ENCODE data around the gene BPGM. TPM values are rescaled to one million over a fixed set of nuclear protein-coding genes. Genes with fewer than 3 reads are reported as not detected.

Gene BPGM
- total RNA-seq, 1 experiment from 2014 or later: 10.0 TPM

- H3K36me3 ChIP-seq (ENCODE audit: control insufficient read depth in 1 of 2, insufficient read depth in 2 of 2, low read length in 2 of 2): no peaks in the 10 kb centered on the region
- no TSS peak for BruUV-seq (replicated peaks)
- POLR2A ChIA-PET: interaction anchor here (0.9 to 2.1 kb wide), 6 partner anchors 8 to 17 kb away, joined by 3 to 7 read pairs (median 4); no protein-coding TSS in a partner anchor
- H3K27me3 ChIP-seq (ENCODE audit: insufficient read depth, low read length): no peaks in the 10 kb centered on the region
- no peaks in the 10 kb centered on the region for H3K9me2 ChIP-seq (ENCODE audit: insufficient read depth)
- peak overlapping the region; percentile 91 for H3K4me2 ChIP-seq (ENCODE audit: low read length)
- H3K9me3 ChIP-seq (ENCODE audit: control insufficient read depth in 1 of 2, insufficient read depth in 1 of 2, low read depth in 1 of 2, low read length in 2 of 2): no peaks in the 10 kb centered on the region
- no peaks in the 10 kb centered on the region for H4K20me1 ChIP-seq (ENCODE audit: insufficient read depth)
- peaks cover 3 to 12% of the 10 kb centered on the region in 2 experiments; a peak in 2 of 4 replicates for H3K4me1 ChIP-seq (ENCODE audit: control insufficient read depth in 1 of 2, insufficient read depth in 2 of 2, low read length in 2 of 2)
- DNase-seq (ENCODE audit: low read depth, low spot score): no peak
- H2AFZ ChIP-seq (ENCODE audit: low read depth, low read length, poor library complexity, severe bottlenecking): no peak overlapping the region
- no peak for ATAC-seq
- H3K79me2 ChIP-seq (ENCODE audit: insufficient read depth, low read length): peaks cover 10% of the 10 kb centered on the region; the same call in 1 of the 2 replicates
- peak overlapping the region; percentile 73 for H3K9ac ChIP-seq (ENCODE audit: low read length)
- H3K4me3 ChIP-seq (replicated peaks in 1 of 2; ENCODE audit: low read depth in 1 of 2, low read length in 2 of 2): peak overlapping the region; percentile 63 to 87
- RAD21 ChIA-PET (ENCODE audit: low non-redundant PET in 1 of 2, low total read pairs in 2 of 2, uncharacterized antibody in 2 of 2, unreplicated experiment in 2 of 2): no interaction called here
- CTCF ChIA-PET: interaction anchor here (1.2 to 3.2 kb wide), 2 partner anchors 10 to 13 kb away, joined by 4 to 17 read pairs; no protein-coding TSS in a partner anchor
- TF ChIP-seq ATF3 (IDR thresholded peaks at IDR 0.05): no peak
- TF ChIP-seq POLR2A (IDR thresholded peaks at IDR 0.05; ENCODE audit: borderline replicate concordance, extremely low read depth, insufficient read depth, insufficient read length): no peak
- TF ChIP-seq EZH2 (IDR thresholded peaks at IDR 0.05): no peak
- no peak for TF ChIP-seq CBX3 (IDR thresholded peaks at IDR 0.05; ENCODE audit: low read depth)
- TF ChIP-seq EZH2phosphoT487 (IDR thresholded peaks at IDR 0.05; ENCODE audit: borderline replicate concordance): no peak
- no peak for TF ChIP-seq RAD21 (IDR thresholded peaks at IDR 0.05; ENCODE audit: low read depth)
- no peak for TF ChIP-seq SRF (IDR thresholded peaks at IDR 0.05; ENCODE audit: low read depth)
- no peak overlapping the region for H3K27ac ChIP-seq (ENCODE audit: low read depth, low read length)
- intact Hi-C loops (cut with micrococcal nuclease): no loop called here
Measured at GRCh38 chr7:134645478-134645877, 1.2 kb upstream of the BPGM start.

GRCh38 chr7:134645935-134646334, 718 bp upstream of the BPGM start:
- ChIA-PET RAD21 (ENCODE audit: low non-redundant PET in 1 of 2, low total read pairs in 2 of 2, uncharacterized antibody in 2 of 2, unreplicated experiment in 2 of 2) (no interaction called here), CTCF (interaction anchor here (1.1 to 3.2 kb wide), 3 partner anchors 10 to 213 kb away, joined by 3 to 17 read pairs (median 4); no protein-coding TSS in a partner anchor), POLR2A (interaction anchor here (0.7 to 2.1 kb wide), 6 partner anchors 9 to 558 kb away, joined by 3 to 7 read pairs (median 4); no protein-coding TSS in a partner anchor)
- Histone ChIP-seq H4K20me1 (ENCODE audit: insufficient read depth) (no peaks in the 10 kb centered on the region), H3K27me3 (ENCODE audit: insufficient read depth, low read length) (no peaks in the 10 kb centered on the region), H3K9me3 (ENCODE audit: control insufficient read depth in 1 of 2, insufficient read depth in 1 of 2, low read depth in 1 of 2, low read length in 2 of 2) (no peaks in the 10 kb centered on the region), H3K9me2 (ENCODE audit: insufficient read depth) (no peaks in the 10 kb centered on the region), H3K9ac (ENCODE audit: low read length) (peak overlapping the region; percentile 73), H3K4me2 (ENCODE audit: low read length) (peak overlapping the region; percentile 91), H3K79me2 (ENCODE audit: insufficient read depth, low read length) (peaks cover 10% of the 10 kb centered on the region; the same call in 1 of the 2 replicates), H3K36me3 (ENCODE audit: control insufficient read depth in 1 of 2, insufficient read depth in 2 of 2, low read length in 2 of 2) (no peaks in the 10 kb centered on the region), H3K4me1 (ENCODE audit: control insufficient read depth in 1 of 2, insufficient read depth in 2 of 2, low read length in 2 of 2) (peaks cover 3 to 12% of the 10 kb centered on the region in 2 experiments; a peak in 2 of 4 replicates), H3K4me3 (replicated peaks in 1 of 2; ENCODE audit: low read depth in 1 of 2, low read length in 2 of 2) (peak overlapping the region; percentile 63 to 87), H2AFZ (ENCODE audit: low read depth, low read length, poor library complexity, severe bottlenecking) (peak overlapping the region; percentile 88), H3K27ac (ENCODE audit: low read depth, low read length) (no peak overlapping the region)
- intact Hi-C loops (cut with micrococcal nuclease): no loop called here
- TSS peak; percentile 92 for BruUV-seq (replicated peaks)
- ATAC-seq (no peak), DNase-seq (ENCODE audit: low read depth, low spot score) (no peak)
- no peak for TF ChIP-seq TCF7L2 (IDR thresholded peaks at IDR 0.05; ENCODE audit: borderline replicate concordance, extremely low read depth, insufficient read depth, insufficient read length)
- 0 out of 2 replicates have a peak, but pooled peaks have one; percentile 9 for TF ChIP-seq EGR1 (IDR thresholded peaks at IDR 0.05; ENCODE audit: low read depth)
- TF ChIP-seq ATF3 (IDR thresholded peaks at IDR 0.05): no peak
- no peak for TF ChIP-seq SP1 (IDR thresholded peaks at IDR 0.05; ENCODE audit: low read depth)
- TF ChIP-seq POLR2AphosphoS5 (IDR thresholded peaks at IDR 0.05; ENCODE audit: low read depth, low read length): no peak

Data from HCT116 (cell line).